ENCODE data around the gene BOC. TPM values are rescaled to one million over a fixed set of nuclear protein-coding genes. Genes with fewer than 3 reads are reported as not detected.

The BOC gene
- total RNA-seq, 1 donor from 2014 or later: 0.33 TPM

- H3K27ac Mint-ChIP-seq: no peak overlapping the region
- no peak overlapping the region for H3K4me3 Mint-ChIP-seq
- TF ChIP-seq CTCF (IDR thresholded peaks at IDR 0.05): no peak
- ATAC-seq (ENCODE audit: low read depth): no peak
- no peaks in the 10 kb centered on the region for H3K36me3 Mint-ChIP-seq (ENCODE audit: low read depth)
- H3K4me1 Mint-ChIP-seq: peaks cover 17% of the 10 kb centered on the region
- no peaks in the 10 kb centered on the region for H3K9me3 Mint-ChIP-seq
- peaks cover 44% of the 10 kb centered on the region for H3K27me3 Mint-ChIP-seq
- POLR2A ChIA-PET: no interaction called here
- intact Hi-C loops (cut with micrococcal nuclease): no loop called here
- CTCF ChIA-PET: no interaction called here
- DNase-seq: no peak
These were observed 3.7 kb downstream of the BOC start for GRCh38 chr3:113214917-113215595.

- H3K9me3 Mint-ChIP-seq: no peaks in the 10 kb centered on the region
- TF ChIP-seq CTCF (IDR thresholded peaks at IDR 0.05): no peak
- H3K27ac Mint-ChIP-seq: no peak overlapping the region
- H3K36me3 Mint-ChIP-seq (ENCODE audit: low read depth): no peaks in the 10 kb centered on the region
- peaks cover 11% of the 10 kb centered on the region for H3K4me1 Mint-ChIP-seq
- intact Hi-C loops (cut with micrococcal nuclease): no loop called here
- DNase-seq (no peak), ATAC-seq (ENCODE audit: low read depth) (no peak)
- POLR2A ChIA-PET: no interaction called here
- no peak overlapping the region for H3K4me3 Mint-ChIP-seq
- CTCF ChIA-PET: no interaction called here
- peaks cover 33% of the 10 kb centered on the region for H3K27me3 Mint-ChIP-seq
These were observed 5.0 kb downstream of the BOC start for GRCh38 chr3:113216393-113216792.

- Mint-ChIP-seq H3K27ac (no peak overlapping the region), H3K36me3 (ENCODE audit: low read depth) (no peaks in the 10 kb centered on the region), H3K4me1 (no peaks in the 10 kb centered on the region), H3K4me3 (no peak overlapping the region), H3K9me3 (no peaks in the 10 kb centered on the region), H3K27me3 (peaks cover 27% of the 10 kb centered on the region)
- ATAC-seq (ENCODE audit: low read depth) (no peak), DNase-seq (no peak)
- ChIA-PET POLR2A (no interaction called here), CTCF (interaction anchor here (0.8 kb wide), 1 partner anchor 484 kb away, joined by 3 read pairs; no protein-coding TSS in a partner anchor)
- no peak for TF ChIP-seq CTCF (IDR thresholded peaks at IDR 0.05)
- intact Hi-C loops (cut with micrococcal nuclease): no loop called here
These were observed 6.8 kb downstream of the BOC start for GRCh38 chr3:113218011-113218680.

GRCh38 chr3:113218681-113219045, 7.3 kb downstream of the BOC start:
- no peaks in the 10 kb centered on the region for H3K9me3 Mint-ChIP-seq
- H3K4me3 Mint-ChIP-seq: no peak overlapping the region
- ChIA-PET CTCF (no interaction called here), POLR2A (no interaction called here)
- H3K36me3 Mint-ChIP-seq (ENCODE audit: low read depth): no peaks in the 10 kb centered on the region
- H3K4me1 Mint-ChIP-seq: peaks cover 3% of the 10 kb centered on the region
- H3K27ac Mint-ChIP-seq: no peak overlapping the region
- H3K27me3 Mint-ChIP-seq: peaks cover 24% of the 10 kb centered on the region
- ATAC-seq (ENCODE audit: low read depth) (no peak), DNase-seq (no peak)
- TF ChIP-seq CTCF (IDR thresholded peaks at IDR 0.05): no peak
- intact Hi-C loops (cut with micrococcal nuclease): no loop called here

- Mint-ChIP-seq H3K27ac (no peak overlapping the region), H3K4me1 (peaks cover 10% of the 10 kb centered on the region), H3K36me3 (ENCODE audit: low read depth) (no peaks in the 10 kb centered on the region), H3K27me3 (peaks cover 16% of the 10 kb centered on the region), H3K9me3 (no peaks in the 10 kb centered on the region), H3K4me3 (no peak overlapping the region)
- intact Hi-C loops (cut with micrococcal nuclease): no loop called here
- DNase-seq (no peak), ATAC-seq (ENCODE audit: low read depth) (no peak)
- TF ChIP-seq CTCF (IDR thresholded peaks at IDR 0.05): no peak
- POLR2A ChIA-PET: no interaction called here
- CTCF ChIA-PET: no interaction called here
These were observed 8.4 kb downstream of the BOC start for GRCh38 chr3:113219605-113220300.

All from activated B cell treated with CpG ODN at 0.5 μM for 24 hours (primary cell).